HUES6 (cell line): Measurements from ENCODE around the gene CEP131.

ENCODE experiments used
- H3K27ac ChIP-seq: 2 replicates; pipeline ENCODE4 v1.7.0; 2013; ENCODE audit warnings: low read depth, mild to moderate bottlenecking, low read length, inconsistent platforms
- H3K27me3 ChIP-seq: 2 replicates; pipeline ENCODE4 v1.6.1; 2013; ENCODE audit warnings: low read length; ENCODE audit not compliant: control insufficient read depth, insufficient read depth
- H3K36me3 ChIP-seq: 2 replicates; pipeline ENCODE4 v1.6.1; 2013; ENCODE audit warnings: low read length; ENCODE audit not compliant: control insufficient read depth, insufficient read depth
- H3K4me1 ChIP-seq: 2 replicates; pipeline ENCODE4 v1.6.1; 2013; ENCODE audit warnings: low read length; ENCODE audit not compliant: control insufficient read depth, insufficient read depth
- H3K4me3 ChIP-seq: 2 replicates; pipeline ENCODE4 v1.5.1; 2013; ENCODE audit warnings: low read depth, low read length
- H3K9ac ChIP-seq: one replicate; pipeline ENCODE4 v1.6.1; 2013; ENCODE audit warnings: mild to moderate bottlenecking, low read length
- H3K9me3 ChIP-seq: 2 replicates; pipeline ENCODE4 v1.6.1; 2013; ENCODE audit warnings: low read depth, low read length; ENCODE audit not compliant: control insufficient read depth, insufficient read depth

CEP131 gene

GRCh38 chr17:81180836-81181810 lies 41.6 kb downstream of the CEP131 start:
- H3K4me3 ChIP-seq, result no peak overlapping the region
- H3K27me3 ChIP-seq, result no peaks in the 10 kb centered on the region
- no peaks in the 10 kb centered on the region for H3K9me3 ChIP-seq
- no peak overlapping the region for H3K9ac ChIP-seq
- no peaks in the 10 kb centered on the region for H3K36me3 ChIP-seq
- no peak overlapping the region for H3K27ac ChIP-seq
- H3K4me1 ChIP-seq, result no peaks in the 10 kb centered on the region

GRCh38 chr17:81179861-81180260 lies 42.9 kb downstream of the CEP131 start:
- H3K27me3 ChIP-seq, result no peaks in the 10 kb centered on the region
- H3K9me3 ChIP-seq, result peaks cover 3% of the 10 kb centered on the region; the same call in 1 of the 2 replicates
- H3K9ac ChIP-seq, result no peak overlapping the region
- H3K4me1 ChIP-seq, result no peaks in the 10 kb centered on the region
- no peak overlapping the region for H3K27ac ChIP-seq
- no peaks in the 10 kb centered on the region for H3K36me3 ChIP-seq
- no peak overlapping the region for H3K4me3 ChIP-seq

- no peaks in the 10 kb centered on the region for H3K27me3 ChIP-seq
- no peak overlapping the region for H3K27ac ChIP-seq
- H3K36me3 ChIP-seq, result no peaks in the 10 kb centered on the region
- peaks cover 3% of the 10 kb centered on the region; the same call in 1 of the 2 replicates for H3K9me3 ChIP-seq
- no peaks in the 10 kb centered on the region for H3K4me1 ChIP-seq
- no peak overlapping the region for H3K4me3 ChIP-seq
- no peak overlapping the region for H3K9ac ChIP-seq
Measured at GRCh38 chr17:81179220-81179619, 43.5 kb downstream of the CEP131 start.

- no peak overlapping the region for H3K27ac ChIP-seq
- no peaks in the 10 kb centered on the region for H3K36me3 ChIP-seq
- no peak overlapping the region for H3K4me3 ChIP-seq
- H3K9me3 ChIP-seq, result peaks cover 3% of the 10 kb centered on the region; the same call in 1 of the 2 replicates
- H3K27me3 ChIP-seq, result no peaks in the 10 kb centered on the region
- H3K9ac ChIP-seq, result no peak overlapping the region
- H3K4me1 ChIP-seq, result no peaks in the 10 kb centered on the region
Measured at GRCh38 chr17:81178136-81179091, 44.4 kb downstream of the CEP131 start.

- Histone ChIP-seq H3K4me1 (no peaks in the 10 kb centered on the region), H3K9ac (no peak overlapping the region), H3K4me3 (no peak overlapping the region), H3K9me3 (peaks cover 3% of the 10 kb centered on the region; the same call in 1 of the 2 replicates), H3K36me3 (no peaks in the 10 kb centered on the region), H3K27me3 (no peaks in the 10 kb centered on the region), H3K27ac (no peak overlapping the region)
Measured at GRCh38 chr17:81176666-81177065, 46.1 kb downstream of the CEP131 start.

GRCh38 chr17:81173762-81174155 lies 49.0 kb downstream of the CEP131 start:
- Histone ChIP-seq H3K27ac (no peak overlapping the region), H3K4me3 (no peak overlapping the region), H3K9ac (no peak overlapping the region), H3K36me3 (no peaks in the 10 kb centered on the region), H3K4me1 (no peaks in the 10 kb centered on the region), H3K27me3 (no peaks in the 10 kb centered on the region; the same call in 1 of the 2 replicates), H3K9me3 (peaks cover 3% of the 10 kb centered on the region; the same call in 1 of the 2 replicates)

GRCh38 chr17:81173052-81173761 lies 49.6 kb downstream of the CEP131 start:
- Histone ChIP-seq H3K4me3 (no peak overlapping the region), H3K36me3 (no peaks in the 10 kb centered on the region), H3K9me3 (peaks cover 3% of the 10 kb centered on the region; the same call in 1 of the 2 replicates), H3K27me3 (no peaks in the 10 kb centered on the region; the same call in 1 of the 2 replicates), H3K9ac (no peak overlapping the region), H3K27ac (no peak overlapping the region), H3K4me1 (no peaks in the 10 kb centered on the region)

- no peaks in the 10 kb centered on the region for H3K36me3 ChIP-seq
Measured at GRCh38 chr17:81171941-81172340, 50.8 kb downstream of the CEP131 start.

GRCh38 chr17:81170727-81171494 lies 51.9 kb downstream of the CEP131 start:
- H3K27me3 ChIP-seq, result peaks cover 18% of the 10 kb centered on the region; the same call in 1 of the 2 replicates
- H3K9me3 ChIP-seq, result peaks cover 3% of the 10 kb centered on the region; the same call in 1 of the 2 replicates
- H3K4me1 ChIP-seq, result no peaks in the 10 kb centered on the region
- H3K27ac ChIP-seq, result no peak overlapping the region
- no peak overlapping the region for H3K9ac ChIP-seq
- H3K36me3 ChIP-seq, result no peaks in the 10 kb centered on the region
- no peak overlapping the region for H3K4me3 ChIP-seq

More at GRCh38 chr17:81171941-81172340, 50.8 kb downstream of the CEP131 start:
- Histone ChIP-seq H3K9me3 (peaks cover 3% of the 10 kb centered on the region; the same call in 1 of the 2 replicates), H3K4me1 (no peaks in the 10 kb centered on the region), H3K9ac (no peak overlapping the region), H3K27ac (no peak overlapping the region), H3K27me3 (peaks cover 12% of the 10 kb centered on the region; the same call in 1 of the 2 replicates), H3K4me3 (no peak overlapping the region)
